Activated T-cell treated with anti-CD3 and anti-CD28 coated beads, Interleukin-2, amount 50 U/mL, for 72 hours (primary cell): Measurements from ENCODE around the gene CTSS. TPM values are rescaled to one million over a fixed set of nuclear protein-coding genes. Genes with fewer than 3 reads are reported as not detected.
"Not testable (repeated sequence)": the region's sequence is repeated elsewhere in the genome, so short reads cannot be mapped to it uniquely, and the experiment has no call there.

Experiments
- ATAC-seq, 2 donors: fragments of 150-1000 bp; cut with Tn5 transposase; replicated peaks in 1 of 2; 2 replicates each; pipeline ENCODE4 v1.10.0; 2021; ENCODE audit warnings: moderate library complexity in 2 of 2, mild to moderate bottlenecking in 1 of 2
- DNase-seq, 2 donors: peaks; one replicate each; pipeline ENCODE4 v3.0.0; 2021 to 2022; ENCODE audit warnings: mixed read lengths in 1 of 2
- H3K27ac Mint-ChIP-seq: one replicate; pipeline ENCODE4 v1.8.0; 2022; ENCODE audit warnings: mild to moderate bottlenecking, moderate library complexity, mixed read lengths
- H3K27me3 Mint-ChIP-seq: one replicate; pipeline ENCODE4 v1.8.0; 2022; ENCODE audit warnings: low read depth, mixed read lengths
- H3K36me3 Mint-ChIP-seq, 2 donors: one replicate each; pipeline ENCODE4 v1.8.0; 2022; ENCODE audit warnings: mixed read lengths in 2 of 2, mild to moderate bottlenecking in 1 of 2; ENCODE audit not compliant: insufficient read depth in 2 of 2
- H3K4me1 Mint-ChIP-seq: one replicate; pipeline ENCODE4 v1.8.0; 2022; ENCODE audit warnings: low read depth, mixed read lengths
- H3K4me3 Mint-ChIP-seq, 2 donors: one replicate each; pipeline ENCODE4 v1.8.0; 2022; ENCODE audit warnings: mild to moderate bottlenecking in 2 of 2, mixed read lengths in 2 of 2, moderate library complexity in 2 of 2
- H3K9me3 Mint-ChIP-seq, 2 donors: one replicate each; pipeline ENCODE4 v1.8.0; 2022; ENCODE audit warnings: mixed read lengths in 2 of 2
- total RNA-seq, 2 donors: library from RNA; stranded (reverse); gene quantifications; one replicate each; pipeline ENCODE4 v1.2.3, GENCODE V29; 2022

CTSS gene
- total RNA-seq, 2 donors from 2014 or later: 47.1 to 70.8 TPM

DNA sequence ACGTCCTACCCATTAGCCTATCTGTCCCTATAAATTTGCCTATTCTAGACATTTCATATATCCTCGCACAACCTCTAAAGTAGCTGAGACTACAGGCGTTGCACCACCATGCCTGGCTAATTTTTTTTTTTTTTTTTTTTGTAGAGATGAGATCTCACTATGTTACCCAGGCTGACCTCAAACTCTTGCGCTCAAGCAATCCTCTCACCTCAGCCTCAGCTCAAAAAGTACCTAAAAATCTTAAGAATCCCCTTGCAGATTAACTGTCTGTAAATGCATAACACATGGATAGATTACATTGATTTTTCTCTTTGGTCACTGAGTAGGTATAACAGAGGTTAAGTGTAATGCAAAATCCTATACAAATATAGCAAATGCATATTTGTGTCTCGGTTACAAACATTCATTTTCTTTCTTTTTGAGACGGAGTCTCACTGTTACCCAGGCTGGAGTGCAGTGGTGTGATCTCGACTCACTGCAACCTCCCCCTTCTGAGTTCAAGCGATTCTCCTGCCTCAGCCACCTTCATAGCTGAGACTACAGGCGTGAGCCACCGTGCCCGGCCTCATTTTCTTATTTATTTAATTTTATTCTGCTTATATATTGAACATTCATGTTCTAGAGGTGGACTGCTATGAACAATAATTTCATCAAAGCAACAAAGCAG is 47.2 kb downstream of the CTSS start:
- Mint-ChIP-seq H3K4me1 (no peaks in the 10 kb centered on the region), H3K4me3 (no peak overlapping the region), H3K36me3 (no peaks in the 10 kb centered on the region), H3K27ac (no peak overlapping the region), H3K9me3 (no peaks in the 10 kb centered on the region), H3K27me3 (peaks cover 3% of the 10 kb centered on the region)
- ATAC-seq (peak in 1 of 2 donors; percentile 28), DNase-seq (no peak)

DNA sequence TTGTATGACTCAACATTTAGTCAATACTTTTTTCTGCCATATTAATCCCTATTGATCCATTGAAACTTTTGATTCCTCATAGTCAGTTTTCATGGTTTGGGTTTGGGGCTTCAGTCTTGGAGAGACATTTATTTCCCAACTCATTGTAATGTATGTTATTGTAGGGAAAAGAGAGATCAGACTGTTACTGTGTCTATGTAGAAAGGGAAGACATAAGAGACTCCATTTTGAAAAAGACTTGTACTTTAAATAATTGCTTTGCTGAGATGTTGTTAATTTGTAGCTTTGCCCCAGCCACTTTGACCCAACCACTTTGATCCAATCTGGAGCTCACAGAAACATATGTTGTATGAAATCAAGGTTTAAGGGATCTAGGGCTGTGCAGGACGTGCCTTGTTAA is 56.5 kb downstream of the CTSS start:
- H3K36me3 Mint-ChIP-seq, DNase-seq, H3K27me3 Mint-ChIP-seq, H3K9me3 Mint-ChIP-seq, H3K4me3 Mint-ChIP-seq, ATAC-seq, H3K27ac Mint-ChIP-seq, H3K4me1 Mint-ChIP-seq: not testable (repeated sequence)

DNA sequence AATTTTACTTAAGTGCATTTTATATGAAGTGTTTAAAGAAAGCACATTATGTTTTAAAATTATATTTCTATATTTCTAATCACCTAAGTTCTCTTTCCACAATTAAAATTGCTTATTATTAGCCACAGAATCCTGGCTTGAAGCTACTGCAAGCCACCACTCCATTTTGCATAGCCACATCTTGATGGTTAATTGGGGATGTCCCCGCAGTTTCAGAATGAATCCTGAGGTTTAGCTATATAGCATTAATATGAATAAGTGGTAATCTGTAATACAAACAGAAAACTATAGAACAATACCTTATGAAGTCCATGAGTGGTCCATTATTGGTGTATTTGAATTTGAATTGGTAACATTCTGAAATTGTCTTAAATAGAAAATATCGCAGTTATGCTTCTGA is 57.0 kb downstream of the CTSS start:
- no peak overlapping the region for H3K27ac Mint-ChIP-seq
- no peak overlapping the region for H3K4me3 Mint-ChIP-seq

DNA sequence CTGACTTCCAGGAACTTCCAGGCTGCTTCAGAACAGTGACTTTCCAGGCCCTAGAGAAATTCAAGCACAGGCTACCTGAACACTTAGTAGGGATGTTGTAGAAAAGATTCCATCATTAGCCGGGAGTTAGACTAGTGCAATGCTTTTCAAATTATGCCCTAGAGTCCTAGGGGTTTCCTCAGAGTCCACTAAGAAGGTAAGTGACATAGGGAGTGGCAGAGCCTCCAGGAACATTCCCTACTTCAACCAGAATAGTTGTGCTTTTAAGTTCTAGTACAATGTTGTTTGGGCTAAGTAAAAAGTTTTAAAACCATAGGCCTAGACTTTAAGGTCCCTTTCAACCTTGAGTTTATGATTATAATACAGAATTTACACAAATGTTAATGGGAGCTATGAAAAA is 59.5 kb downstream of the CTSS start:
- Mint-ChIP-seq H3K4me1 (no peaks in the 10 kb centered on the region), H3K27ac (no peak overlapping the region), H3K36me3 (no peaks in the 10 kb centered on the region), H3K27me3 (peaks cover 7% of the 10 kb centered on the region), H3K4me3 (no peak overlapping the region), H3K9me3 (no peaks in the 10 kb centered on the region)
- ATAC-seq (no peak), DNase-seq (no peak)

More for the DNA sequence above, 57.0 kb downstream of the CTSS start:
- Mint-ChIP-seq H3K36me3 (no peaks in the 10 kb centered on the region), H3K27me3 (peaks cover 7% of the 10 kb centered on the region), H3K9me3 (no peaks in the 10 kb centered on the region), H3K4me1 (no peaks in the 10 kb centered on the region)
- peak in 1 of 2 donors; percentile 52 for ATAC-seq
- DNase-seq: peak; percentile 27 to 29

DNA sequence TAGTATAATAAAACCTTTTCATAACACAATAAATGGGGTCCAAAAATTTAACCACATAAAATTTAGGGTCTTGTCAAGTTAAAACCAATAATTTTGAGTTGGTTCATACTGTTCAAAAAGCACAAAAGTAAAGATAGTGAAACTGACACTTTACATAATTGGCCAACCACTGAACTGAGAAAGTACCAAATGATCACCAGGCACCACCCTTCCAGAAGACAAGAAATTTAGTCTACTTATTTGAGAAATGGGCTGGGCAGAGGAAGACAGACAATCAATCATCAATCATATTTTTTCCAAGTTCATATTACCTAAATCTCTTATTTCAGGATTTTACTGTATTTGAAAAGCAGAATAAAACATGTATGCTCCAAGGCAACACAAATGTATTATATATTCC is 62.2 kb downstream of the CTSS start:
- Mint-ChIP-seq H3K27me3 (no peaks in the 10 kb centered on the region), H3K4me3 (no peak overlapping the region), H3K27ac (no peak overlapping the region), H3K4me1 (no peaks in the 10 kb centered on the region), H3K36me3 (no peaks in the 10 kb centered on the region), H3K9me3 (no peaks in the 10 kb centered on the region)
- ATAC-seq: no peak
- DNase-seq: no peak

DNA sequence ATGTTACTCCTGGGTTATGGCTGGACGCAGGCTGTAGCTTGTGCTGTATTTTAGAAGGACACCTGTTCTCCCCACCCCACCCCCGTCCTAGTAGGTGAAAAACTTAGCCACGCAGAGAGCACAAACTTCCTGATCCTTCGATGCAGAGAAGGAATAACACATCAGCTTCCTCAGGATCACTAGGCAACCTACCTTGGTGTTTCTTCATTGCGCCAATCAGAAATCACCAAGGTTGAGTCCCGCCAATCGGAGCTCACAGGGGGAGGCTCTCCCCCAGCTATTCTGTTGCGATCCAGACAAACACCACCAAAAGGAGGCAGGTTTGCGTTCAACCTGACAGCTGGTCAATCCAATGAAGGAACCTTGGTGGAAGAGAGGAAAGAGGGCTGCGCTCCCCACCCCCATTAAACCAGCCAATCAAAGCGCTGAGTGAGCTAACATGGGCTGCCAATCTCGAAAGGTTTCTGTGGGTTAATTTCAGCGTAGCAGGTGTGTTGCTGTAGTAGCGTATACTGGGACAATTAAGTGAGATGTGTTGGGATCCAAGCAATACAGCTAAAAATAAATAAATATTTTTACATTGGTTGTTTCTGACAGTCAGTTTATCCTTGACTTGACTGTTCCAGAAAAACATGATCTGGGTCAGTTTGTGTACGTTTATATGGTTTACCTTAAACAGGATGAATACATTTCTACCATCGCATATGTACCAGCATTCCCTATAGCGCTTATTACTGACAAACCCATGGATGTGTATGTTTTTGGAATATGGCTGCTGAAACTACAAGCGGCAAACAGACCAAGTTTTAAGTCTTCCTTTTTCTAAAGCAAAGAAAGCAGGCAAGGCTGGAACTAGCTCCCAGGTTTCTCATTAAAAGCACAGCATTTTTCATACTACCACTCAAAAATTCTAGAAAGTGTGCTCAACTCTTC is 68.3 kb downstream of the CTSS start, which contains the start of gene GOLPH3L:
Gene GOLPH3L, minus strand, starts transcription at position 160 of the 933 bp plus-strand sequence. CDS start 2,316 bp downstream, outside the sequence.
- ATAC-seq (peak; percentile 100), DNase-seq (peak; percentile 87 to 93)
- Mint-ChIP-seq H3K4me1 (peaks cover 22% of the 10 kb centered on the region), H3K36me3 (peaks cover 0 to 18% of the 10 kb centered on the region in 2 donors), H3K27ac (peak within 1 kb of the TSS; percentile 96), H3K4me3 (peak within 1 kb of the TSS; percentile 92 to 96), H3K9me3 (no peaks in the 10 kb centered on the region), H3K27me3 (no peaks in the 10 kb centered on the region)

DNA sequence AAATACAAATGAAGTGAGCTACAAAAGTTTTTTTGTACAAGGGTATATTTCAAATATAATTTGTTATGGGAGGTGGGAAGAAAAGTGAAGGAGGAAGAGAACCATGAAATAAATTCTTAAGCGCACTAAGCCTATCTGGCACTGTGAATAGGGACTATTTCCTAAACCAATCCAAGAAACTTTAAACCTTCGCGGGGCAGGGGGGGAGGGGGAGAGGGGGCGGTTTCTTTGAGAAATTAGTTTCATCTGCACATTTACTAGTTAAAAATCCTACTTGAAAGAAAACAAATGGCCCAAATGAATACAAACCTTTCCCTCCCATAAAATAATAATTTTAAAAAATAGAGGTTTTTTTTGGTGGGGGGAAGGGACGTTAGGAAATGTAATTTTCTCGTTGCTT is 69.0 kb downstream of the CTSS start:
- Mint-ChIP-seq H3K4me3 (peak overlapping the region; percentile 92 to 96), H3K4me1 (peaks cover 22% of the 10 kb centered on the region), H3K27me3 (no peaks in the 10 kb centered on the region), H3K9me3 (no peaks in the 10 kb centered on the region), H3K36me3 (peaks cover 0 to 18% of the 10 kb centered on the region in 2 donors), H3K27ac (peak overlapping the region; percentile 71)
- DNase-seq: no peak
- ATAC-seq: no peak

DNA sequence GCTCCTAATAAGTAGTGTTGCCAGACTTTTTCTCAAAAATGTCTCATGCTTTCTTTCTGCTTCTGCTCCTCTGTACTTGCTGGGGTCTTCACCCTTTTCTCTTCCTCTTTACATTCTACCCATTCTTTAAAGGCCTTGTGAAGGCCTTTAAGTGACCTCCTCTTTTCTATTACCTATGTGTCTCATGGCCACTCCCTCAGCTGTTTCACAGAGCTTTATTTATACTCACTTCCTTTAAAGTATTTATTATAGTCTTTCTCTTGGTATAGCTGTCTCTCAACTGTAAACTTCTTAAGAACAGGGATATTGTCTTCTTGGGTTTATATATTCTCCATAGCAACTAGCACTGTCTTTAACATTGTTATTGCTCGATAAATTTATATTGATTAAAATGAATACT is 69.4 kb downstream of the CTSS start:
- Mint-ChIP-seq H3K27ac (peak overlapping the region; percentile 71), H3K4me3 (peak overlapping the region; percentile 92 to 96), H3K27me3 (no peaks in the 10 kb centered on the region), H3K4me1 (peaks cover 22% of the 10 kb centered on the region), H3K36me3 (peaks cover 0 to 18% of the 10 kb centered on the region in 2 donors), H3K9me3 (no peaks in the 10 kb centered on the region)
- ATAC-seq (no peak), DNase-seq (no peak)

DNA sequence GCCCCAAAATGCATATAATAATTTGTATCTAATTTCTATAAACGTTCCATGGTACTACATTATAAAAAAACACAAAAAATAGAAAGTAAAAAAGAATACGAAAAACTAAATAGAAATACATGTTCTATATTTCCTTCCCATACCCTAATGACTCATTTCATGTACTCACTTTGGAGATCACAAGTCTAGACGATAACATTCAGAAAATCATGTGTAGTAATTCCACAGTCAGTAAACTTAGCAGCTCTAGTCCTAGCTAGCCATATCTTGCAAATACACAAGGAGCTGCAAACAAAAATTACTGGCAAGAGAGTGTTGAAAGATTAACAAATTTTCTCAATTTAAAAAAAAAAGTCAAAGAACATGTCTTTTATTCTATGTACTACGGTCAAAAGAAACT is 70.0 kb downstream of the CTSS start:
- Mint-ChIP-seq H3K36me3 (peaks cover 0 to 18% of the 10 kb centered on the region in 2 donors), H3K4me3 (peak overlapping the region; percentile 57 to 76), H3K27ac (no peak overlapping the region), H3K9me3 (no peaks in the 10 kb centered on the region), H3K4me1 (peaks cover 22% of the 10 kb centered on the region), H3K27me3 (no peaks in the 10 kb centered on the region)
- no peak for ATAC-seq
- no peak for DNase-seq

DNA sequence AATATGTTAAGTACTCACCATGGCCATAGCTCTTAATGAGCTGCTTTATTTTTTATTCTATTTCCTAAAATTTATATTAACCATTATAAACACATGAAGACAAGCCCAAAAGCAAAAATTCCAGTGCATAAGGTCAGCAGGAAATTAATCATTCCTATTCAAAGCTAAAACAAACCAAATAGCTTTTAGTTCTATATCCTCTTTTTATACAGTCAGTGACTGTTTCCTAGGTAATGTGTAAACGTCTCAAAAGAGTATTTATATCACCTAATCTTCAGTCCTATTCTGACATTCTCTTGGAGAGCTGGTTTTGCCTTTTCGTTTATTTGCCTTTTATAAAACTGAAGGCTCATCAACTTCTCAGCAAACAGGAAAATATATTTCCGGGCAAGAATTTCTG is 72.9 kb downstream of the CTSS start:
- DNase-seq: no peak
- Mint-ChIP-seq H3K27me3 (no peaks in the 10 kb centered on the region), H3K4me1 (peaks cover 30% of the 10 kb centered on the region), H3K4me3 (no peak overlapping the region), H3K36me3 (peaks cover 0 to 25% of the 10 kb centered on the region in 2 donors), H3K27ac (no peak overlapping the region), H3K9me3 (no peaks in the 10 kb centered on the region)
- ATAC-seq: no peak

DNA sequence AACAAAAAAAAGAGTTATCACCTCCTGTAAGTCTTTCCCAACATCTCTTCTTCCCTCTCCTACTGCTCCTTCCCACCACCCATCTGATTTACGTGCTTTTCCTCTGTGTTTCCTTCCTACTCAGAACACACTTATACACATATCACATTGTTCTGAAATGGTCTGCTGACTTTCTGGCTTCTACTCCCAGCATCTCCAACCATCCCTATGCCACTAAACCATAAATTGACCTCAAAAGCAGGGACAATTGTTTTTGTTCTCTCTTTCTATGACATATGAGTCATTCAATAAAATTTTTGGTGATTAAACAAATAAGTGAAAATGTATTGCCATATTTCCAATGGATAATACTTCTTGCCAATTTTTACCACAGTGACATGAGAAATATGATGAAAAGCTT is 76.8 kb downstream of the CTSS start:
- Mint-ChIP-seq H3K4me3 (no peak overlapping the region), H3K27ac (no peak overlapping the region), H3K27me3 (no peaks in the 10 kb centered on the region)

DNA sequence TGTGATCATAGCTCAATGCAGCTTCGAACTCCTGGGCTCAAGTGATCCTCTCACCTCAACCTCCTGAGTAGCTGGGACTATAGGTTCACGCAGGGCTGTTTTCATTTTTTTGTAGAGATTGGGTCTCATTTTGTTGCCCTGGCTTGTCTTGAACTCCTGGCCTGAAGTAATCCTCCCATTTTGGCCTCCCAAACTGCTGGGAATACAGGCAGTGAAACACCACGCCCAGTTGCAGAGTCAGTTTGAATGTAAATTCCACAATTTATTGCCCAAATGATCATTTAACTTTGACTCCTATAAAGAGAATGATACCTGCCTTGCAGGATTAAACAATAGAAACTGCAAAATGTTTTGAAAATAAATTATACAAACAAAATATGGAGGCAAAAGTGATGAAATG is 79.3 kb downstream of the CTSS start:
- DNase-seq (no peak), ATAC-seq (no peak)
- Mint-ChIP-seq H3K4me3 (no peak overlapping the region), H3K9me3 (no peaks in the 10 kb centered on the region), H3K4me1 (peaks cover 12% of the 10 kb centered on the region), H3K27me3 (no peaks in the 10 kb centered on the region), H3K27ac (no peak overlapping the region), H3K36me3 (peaks cover 0 to 9% of the 10 kb centered on the region in 2 donors)

More for the DNA sequence above, 76.8 kb downstream of the CTSS start:
- H3K4me1 Mint-ChIP-seq: peaks cover 11% of the 10 kb centered on the region
- ATAC-seq: no peak
- H3K36me3 Mint-ChIP-seq: peaks cover 0 to 15% of the 10 kb centered on the region in 2 donors
- no peaks in the 10 kb centered on the region for H3K9me3 Mint-ChIP-seq
- DNase-seq: no peak

DNA sequence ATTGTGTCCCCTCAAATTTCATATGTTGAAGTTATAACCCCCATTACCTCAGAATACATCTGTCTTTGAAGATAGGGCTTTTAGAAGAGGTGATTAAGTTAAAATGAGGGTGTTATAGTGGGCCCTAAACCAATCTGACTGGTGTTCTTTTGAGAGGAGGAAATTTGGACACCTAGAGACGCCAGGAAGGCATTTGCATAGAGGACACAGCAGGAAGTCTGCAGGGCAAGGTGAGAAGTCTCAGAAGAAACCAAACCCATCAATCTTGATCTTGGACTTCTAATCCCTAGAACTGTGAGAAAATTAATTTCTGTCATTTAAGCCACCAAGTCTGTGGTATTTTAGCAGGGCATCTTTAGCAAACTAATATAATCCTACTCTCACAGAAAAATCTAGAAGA is 81.7 kb downstream of the CTSS start:
- DNase-seq: no peak
- Mint-ChIP-seq H3K4me1 (peaks cover 10% of the 10 kb centered on the region), H3K9me3 (no peaks in the 10 kb centered on the region), H3K36me3 (peaks cover 0 to 9% of the 10 kb centered on the region in 2 donors), H3K27me3 (no peaks in the 10 kb centered on the region), H3K27ac (no peak overlapping the region), H3K4me3 (no peak overlapping the region)
- no peak for ATAC-seq
